IPS-18a (cell line): ENCODE data around the gene PHLPP2.
"Not testable (repeated sequence)": the region's sequence is repeated elsewhere in the genome, so short reads cannot be mapped to it uniquely, and the experiment has no call there.

ENCODE experiments used
- H3K27ac ChIP-seq: one replicate; pipeline ENCODE4 v1.5.1; 2013; ENCODE audit warnings: low read length
- H3K27me3 ChIP-seq: one replicate; pipeline ENCODE4 v1.6.1; 2013; ENCODE audit warnings: mild to moderate bottlenecking, low read length; ENCODE audit not compliant: control insufficient read depth, insufficient read depth
- H3K36me3 ChIP-seq: one replicate; pipeline ENCODE4 v1.6.1; 2013; ENCODE audit warnings: low read depth, low read length; ENCODE audit not compliant: control insufficient read depth
- H3K4me1 ChIP-seq: one replicate; pipeline ENCODE4 v1.6.1; 2013; ENCODE audit warnings: low read depth, low read length; ENCODE audit not compliant: control insufficient read depth
- H3K4me3 ChIP-seq: one replicate; pipeline ENCODE4 v1.5.1; 2013; ENCODE audit warnings: low read length
- H3K9ac ChIP-seq: one replicate; pipeline ENCODE4 v1.6.1; 2013; ENCODE audit warnings: mild to moderate bottlenecking, low read length, moderate library complexity
- H3K9me3 ChIP-seq: one replicate; pipeline ENCODE4 v1.6.1; 2013; ENCODE audit warnings: low read depth, low read length; ENCODE audit not compliant: control insufficient read depth

The PHLPP2 gene

GRCh38 chr16:71610936-71611871, 113.3 kb downstream of the PHLPP2 start:
- Histone ChIP-seq H3K27ac (no peak overlapping the region), H3K36me3 (no peaks in the 10 kb centered on the region), H3K4me3 (no peak overlapping the region), H3K4me1 (peaks cover 3% of the 10 kb centered on the region), H3K9ac (no peak overlapping the region), H3K27me3 (no peaks in the 10 kb centered on the region), H3K9me3 (no peaks in the 10 kb centered on the region)

DNA sequence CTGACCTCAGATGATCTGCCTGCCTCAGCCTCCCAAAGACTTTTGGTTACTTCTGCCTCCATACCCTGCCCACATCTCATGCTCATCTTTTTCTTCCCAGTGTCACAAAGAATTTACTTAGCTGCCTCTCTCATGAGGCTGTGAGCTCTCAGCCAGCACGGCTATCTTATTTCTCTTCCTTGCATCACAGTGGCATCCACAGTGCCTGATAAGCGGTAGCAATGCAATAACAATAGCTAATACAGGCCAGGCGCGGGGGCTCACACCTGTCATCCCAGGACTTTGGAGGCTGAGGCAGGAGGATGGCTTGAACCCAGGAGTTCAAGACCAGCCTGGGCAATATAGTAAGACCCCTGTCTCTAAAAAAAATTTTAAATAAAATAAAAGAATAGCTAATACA, 114.1 kb downstream of the PHLPP2 start:
- Histone ChIP-seq H3K4me1 (peaks cover 3% of the 10 kb centered on the region), H3K27me3 (no peaks in the 10 kb centered on the region), H3K27ac (no peak overlapping the region), H3K36me3 (no peaks in the 10 kb centered on the region), H3K4me3 (no peak overlapping the region), H3K9ac (no peak overlapping the region), H3K9me3 (no peaks in the 10 kb centered on the region)

DNA sequence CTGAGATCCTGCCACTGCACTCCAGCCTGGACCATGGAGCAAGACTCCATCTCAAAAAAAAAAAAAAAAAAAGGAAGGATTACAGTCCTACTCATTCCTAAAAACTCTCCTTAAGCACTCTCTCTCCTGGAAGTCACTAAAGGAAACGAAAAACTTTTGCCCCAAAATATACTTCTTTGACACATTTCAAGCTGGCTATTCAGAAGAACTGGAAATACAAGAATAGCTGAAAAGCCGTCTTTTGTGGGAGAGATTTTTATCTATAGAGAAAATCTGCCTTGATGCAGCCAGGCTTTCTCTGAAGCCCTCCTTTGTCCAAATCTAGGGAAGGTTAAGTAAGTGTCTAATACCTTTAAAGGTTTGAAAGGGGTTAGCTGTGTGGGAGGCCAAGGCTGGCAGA, 115.4 kb downstream of the PHLPP2 start:
- H3K9me3 ChIP-seq = no peaks in the 10 kb centered on the region
- peaks cover 3% of the 10 kb centered on the region for H3K4me1 ChIP-seq
- H3K9ac ChIP-seq = no peak overlapping the region
- no peak overlapping the region for H3K27ac ChIP-seq
- H3K4me3 ChIP-seq = no peak overlapping the region
- no peaks in the 10 kb centered on the region for H3K27me3 ChIP-seq
- H3K36me3 ChIP-seq = no peaks in the 10 kb centered on the region

DNA sequence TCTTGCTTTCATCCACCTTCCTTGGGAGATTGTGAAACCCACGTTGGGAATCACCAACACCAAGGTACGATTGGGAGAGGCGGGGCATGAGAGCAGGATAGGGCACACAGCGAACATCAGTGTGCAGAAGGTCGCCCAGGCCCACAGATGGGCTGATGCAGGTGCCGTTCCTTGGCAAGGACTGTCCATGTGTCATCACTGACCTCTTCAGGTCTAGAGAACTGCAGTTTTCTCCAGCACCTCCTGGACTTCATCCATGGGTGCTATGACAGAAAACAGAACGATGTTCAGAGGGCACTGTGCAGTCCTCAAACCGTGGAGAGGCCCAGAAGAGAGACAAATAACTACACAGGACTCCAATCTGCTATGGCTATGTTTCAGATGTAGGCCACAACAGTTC, 123.7 kb downstream of the PHLPP2 start:
- Histone ChIP-seq H3K4me1 (no peaks in the 10 kb centered on the region), H3K36me3 (no peaks in the 10 kb centered on the region), H3K27me3 (no peaks in the 10 kb centered on the region), H3K4me3 (no peak overlapping the region), H3K9ac (no peak overlapping the region), H3K27ac (no peak overlapping the region), H3K9me3 (no peaks in the 10 kb centered on the region)

DNA sequence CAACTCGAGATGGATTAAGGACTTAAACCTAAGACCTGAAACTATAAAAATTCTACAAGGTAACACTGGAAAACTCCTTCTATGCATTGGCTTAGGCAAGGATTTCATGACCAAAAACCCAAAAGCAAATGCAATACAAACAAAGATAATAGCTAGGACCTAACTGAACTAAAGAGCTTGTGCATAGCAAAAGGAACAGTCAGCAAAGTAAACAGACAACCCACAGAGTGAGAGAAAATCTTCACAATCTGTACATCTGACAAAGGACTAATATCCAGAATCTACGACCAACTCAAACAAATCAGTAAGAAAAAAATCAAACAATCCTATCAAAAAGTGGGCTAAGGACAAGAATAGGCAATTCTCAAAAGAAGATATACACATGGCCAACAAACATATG, 126.1 kb downstream of the PHLPP2 start:
- not testable (repeated sequence) for H3K36me3 ChIP-seq, H3K9me3 ChIP-seq, H3K4me3 ChIP-seq, H3K27me3 ChIP-seq, H3K27ac ChIP-seq, H3K9ac ChIP-seq, H3K4me1 ChIP-seq

GRCh38 chr16:71595340-71595826, 129.1 kb downstream of the PHLPP2 start:
- not testable (repeated sequence) for H3K27ac ChIP-seq, H3K9ac ChIP-seq, H3K4me3 ChIP-seq, H3K4me1 ChIP-seq, H3K36me3 ChIP-seq, H3K27me3 ChIP-seq, H3K9me3 ChIP-seq
